PFSK-1 (cell line): ENCODE measurements around the gene PRDX5.

Source experiments
- FOXP2 ChIP-seq: optimal IDR thresholded peaks from 2 replicates; pipeline ENCODE3; 2011; ENCODE audit warnings: borderline replicate concordance, control low read depth, inconsistent platforms; ENCODE audit not compliant: insufficient read depth; ENCODE audit errors: extremely low read length, extremely low read depth
- POLR2AphosphoS5 ChIP-seq: IDR thresholded peaks from 2 replicates; pipeline ENCODE4 v1.6.1; 2012; ENCODE audit warnings: low read depth, mild to moderate bottlenecking, control low read depth, low read length, moderate library complexity
- REST ChIP-seq, 2 experiments: IDR thresholded peaks; 2 replicates each; pipeline versions ENCODE4 v1.6.1 to v1.8.0; 2011 to 2012; ENCODE audit warnings: low read depth in 2 of 2, low read length in 2 of 2, control low read depth in 1 of 2, inconsistent platforms in 1 of 2, mild to moderate bottlenecking in 1 of 2, moderate library complexity in 1 of 2; ENCODE audit not compliant: insufficient read depth in 1 of 2
- SIN3A ChIP-seq: IDR thresholded peaks from 2 replicates; pipeline ENCODE4 v1.6.1; 2012; ENCODE audit warnings: mild to moderate bottlenecking, low read length, moderate library complexity, borderline replicate concordance; ENCODE audit not compliant: insufficient read depth
- TAF1 ChIP-seq: IDR thresholded peaks from 2 replicates; pipeline ENCODE4 v1.6.1; 2012; ENCODE audit warnings: low read length, control low read depth, borderline replicate concordance; ENCODE audit not compliant: insufficient read depth

The PRDX5 gene

GRCh38 chr11:64275841-64276240 is 42.1 kb upstream of the PRDX5 start:
- no peak for TF ChIP-seq FOXP2
- TF ChIP-seq SIN3A = no peak
- TF ChIP-seq TAF1 = no peak
- no peak for TF ChIP-seq REST (IDR thresholded peaks at IDR 0.05; ENCODE audit: insufficient read depth in 1 of 2, low read depth in 2 of 2, low read length in 2 of 2)
- no peak for TF ChIP-seq POLR2AphosphoS5

GRCh38 chr11:64276653-64277431 is 41.1 kb upstream of the PRDX5 start:
- TF ChIP-seq REST (IDR thresholded peaks at IDR 0.05; ENCODE audit: insufficient read depth in 1 of 2, low read depth in 2 of 2, low read length in 2 of 2) (no peak), TAF1 (no peak), POLR2AphosphoS5 (no peak), SIN3A (no peak), FOXP2 (no peak)

GRCh38 chr11:64278576-64279190 is 39.2 kb upstream of the PRDX5 start:
- TF ChIP-seq TAF1 (no peak), POLR2AphosphoS5 (no peak), FOXP2 (no peak), SIN3A (no peak), REST (IDR thresholded peaks at IDR 0.05; ENCODE audit: insufficient read depth in 1 of 2, low read depth in 2 of 2, low read length in 2 of 2) (no peak)

GRCh38 chr11:64281957-64282770 is 35.8 kb upstream of the PRDX5 start:
- TF ChIP-seq POLR2AphosphoS5 (no peak), SIN3A (no peak), REST (IDR thresholded peaks at IDR 0.05; ENCODE audit: insufficient read depth in 1 of 2, low read depth in 2 of 2, low read length in 2 of 2) (no peak), TAF1 (no peak), FOXP2 (no peak)
